HEK293 (cell line): ENCODE measurements around the gene CDHR1.

Source experiments
- CTCF ChIA-PET: fragments of 350-600 bp; formaldehyde crosslinking; extraction: SDS; loops from one replicate; lab custom pipeline; 2021; ENCODE audit warnings: antibody characterized with exemption; lab: Yijun Ruan, JAX
- POLR2A ChIA-PET: fragments of 300-600 bp; formaldehyde crosslinking; extraction: SDS; loops from one replicate; lab custom pipeline; 2020; ENCODE audit warnings: antibody characterized with exemption, inconsistent platforms; lab: Yijun Ruan, JAX
- H3K27ac ChIP-seq: fragments of 200-500 bp; sonication (Bioruptor generic); 2 replicates; pipeline ENCODE4 v1.5.1; 2014; ENCODE audit warnings: low read depth, low read length, control low read depth, inconsistent platforms; ENCODE audit errors: extremely low read depth
- H3K36me3 ChIP-seq, 2 experiments: fragments of 200-500 bp in 1 of 2; sonication (Bioruptor generic) in 1 of 2; 1 replicate in 1 of 2; 2 replicates in 1 of 2; pipeline ENCODE4 v1.5.1; 2014 to 2017; ENCODE audit warnings: inconsistent platforms in 2 of 2, low read length in 2 of 2; ENCODE audit not compliant: control insufficient read depth in 2 of 2, insufficient read depth in 1 of 2
- H3K4me1 ChIP-seq: fragments of 200-500 bp; sonication (Bioruptor generic); 2 replicates; pipeline ENCODE4 v1.5.1; 2014; ENCODE audit warnings: mild to moderate bottlenecking, low read length, inconsistent platforms; ENCODE audit not compliant: control insufficient read depth, insufficient read depth
- H3K4me3 ChIP-seq: 2 replicates; pipeline ENCODE4 v1.5.1; 2011; ENCODE audit warnings: low read depth, mild to moderate bottlenecking, control low read depth, low read length, moderate library complexity
- H3K9me3 ChIP-seq: fragments of 200-500 bp; sonication (Bioruptor generic); 2 replicates; pipeline ENCODE4 v1.5.1; 2014; ENCODE audit warnings: low read depth, low read length, inconsistent platforms; ENCODE audit not compliant: control insufficient read depth, insufficient read depth
- BCL6B ChIP-seq: fragments of 450-650 bp; formaldehyde crosslinking; IDR thresholded peaks from 2 replicates; pipeline ENCODE4 v1.5.1; 2017; ENCODE audit warnings: missing biosample characterization, missing genetic modification characterization
- ELK4 ChIP-seq: IDR thresholded peaks from 2 replicates; pipeline ENCODE4 v1.6.1; 2011; ENCODE audit warnings: mild to moderate bottlenecking, low read depth, low read length, borderline replicate concordance
- RBAK ChIP-seq: fragments of 450-650 bp; formaldehyde crosslinking; IDR thresholded peaks from 2 replicates; pipeline ENCODE4 v1.5.1; 2016; ENCODE audit warnings: missing biosample characterization, missing genetic modification characterization
- SP2 ChIP-seq: fragments of 450-650 bp; formaldehyde crosslinking; IDR thresholded peaks from 2 replicates; pipeline ENCODE4 v1.5.1; 2016; ENCODE audit warnings: missing biosample characterization, missing genetic modification characterization
- WT1 ChIP-seq: fragments of 450-650 bp; formaldehyde crosslinking; IDR thresholded peaks from 2 replicates; pipeline ENCODE4 v1.5.1; 2016; ENCODE audit warnings: missing biosample characterization, missing genetic modification characterization
- YY2 ChIP-seq: fragments of 450-650 bp; formaldehyde crosslinking; IDR thresholded peaks from 2 replicates; pipeline ENCODE4 v1.5.1; 2016; ENCODE audit warnings: missing biosample characterization, missing genetic modification characterization
- ZBTB11 ChIP-seq: fragments of 450-650 bp; formaldehyde crosslinking; conservative IDR thresholded peaks from 2 replicates; pipeline ENCODE4 v1.5.1; 2016; ENCODE audit warnings: low read depth, missing biosample characterization, missing genetic modification characterization
- ZFP3 ChIP-seq: fragments of 450-650 bp; formaldehyde crosslinking; IDR thresholded peaks from 2 replicates; pipeline ENCODE4 v1.5.1; 2016; ENCODE audit warnings: low read depth, missing biosample characterization, missing genetic modification characterization
- ZNF146 ChIP-seq: fragments of 450-650 bp; formaldehyde crosslinking; IDR thresholded peaks from 2 replicates; pipeline ENCODE4 v1.5.1; 2016; ENCODE audit warnings: missing biosample characterization, missing genetic modification characterization
- ZNF175 ChIP-seq: fragments of 450-650 bp; formaldehyde crosslinking; IDR thresholded peaks from 2 replicates; pipeline ENCODE4 v1.5.1; 2016; ENCODE audit warnings: missing biosample characterization, missing genetic modification characterization
- ZNF18 ChIP-seq: fragments of 450-650 bp; formaldehyde crosslinking; IDR thresholded peaks from 2 replicates; pipeline ENCODE4 v1.5.1; 2016; ENCODE audit warnings: missing biosample characterization, missing genetic modification characterization
- ZNF221 ChIP-seq: fragments of 450-650 bp; formaldehyde crosslinking; IDR thresholded peaks from 2 replicates; pipeline ENCODE4 v1.5.1; 2017; ENCODE audit warnings: missing biosample characterization, missing genetic modification characterization, borderline replicate concordance
- ZNF223 ChIP-seq: fragments of 450-650 bp; formaldehyde crosslinking; IDR thresholded peaks from 2 replicates; pipeline ENCODE4 v1.5.1; 2016; ENCODE audit warnings: missing biosample characterization, missing genetic modification characterization
- ZNF473 ChIP-seq: fragments of 450-650 bp; formaldehyde crosslinking; IDR thresholded peaks from 2 replicates; pipeline ENCODE4 v1.5.1; 2017; ENCODE audit warnings: missing biosample characterization, missing genetic modification characterization
- ZNF544 ChIP-seq: fragments of 450-650 bp; formaldehyde crosslinking; IDR thresholded peaks from 2 replicates; pipeline ENCODE4 v1.5.0; 2017; ENCODE audit warnings: missing biosample characterization, missing genetic modification characterization
- ZNF585B ChIP-seq: fragments of 450-650 bp; formaldehyde crosslinking; IDR thresholded peaks from 2 replicates; pipeline ENCODE4 v1.5.1; 2016; ENCODE audit warnings: missing biosample characterization, missing genetic modification characterization
- ZNF658 ChIP-seq: fragments of 450-650 bp; formaldehyde crosslinking; IDR thresholded peaks from 2 replicates; pipeline ENCODE4; 2016; ENCODE audit warnings: missing biosample characterization, missing genetic modification characterization
- ZNF692 ChIP-seq: fragments of 450-650 bp; formaldehyde crosslinking; IDR thresholded peaks from 2 replicates; pipeline ENCODE4 v1.5.1; 2016; ENCODE audit warnings: missing biosample characterization, missing genetic modification characterization
- ZNF707 ChIP-seq: fragments of 450-650 bp; formaldehyde crosslinking; IDR thresholded peaks from 2 replicates; pipeline ENCODE4 v1.5.1; 2016; ENCODE audit warnings: missing biosample characterization, missing genetic modification characterization
- ZNF785 ChIP-seq: fragments of 450-650 bp; formaldehyde crosslinking; IDR thresholded peaks from 2 replicates; pipeline ENCODE4 v1.5.1; 2016; ENCODE audit warnings: missing biosample characterization, missing genetic modification characterization

CDHR1 gene

GRCh38 chr10:84200537-84201243 is 6.4 kb downstream of the CDHR1 start:
- POLR2A ChIA-PET, result no interaction called here
- TF ChIP-seq YY2 (no peak), ELK4 (no peak), RBAK (tag by site-specific recombination) (no peak), WT1 (no peak), ZNF223 (tag by site-specific recombination) (no peak), ZFP3 (tag by site-specific recombination) (no peak), ZNF785 (tag by site-specific recombination) (no peak), ZNF175 (tag by site-specific recombination) (no peak), ZNF692 (tag by site-specific recombination) (no peak), SP2 (tag by site-specific recombination) (no peak), ZBTB11 (tag by site-specific recombination) (no peak), ZNF18 (tag by site-specific recombination) (no peak), BCL6B (tag by site-specific recombination) (no peak), ZNF544 (tag by site-specific recombination) (no peak), ZNF707 (tag by site-specific recombination) (no peak), ZNF585B (tag by site-specific recombination) (no peak), ZNF221 (tag by site-specific recombination) (no peak), ZNF658 (tag by site-specific recombination) (no peak), ZNF146 (tag by site-specific recombination) (no peak), ZNF473 (tag by site-specific recombination) (no peak)
- TF ChIP-seq, all 188 proteins: peak for 0
- H3K36me3 ChIP-seq, result no peaks in the 10 kb centered on the region

More at GRCh38 chr10:84200537-84201243, 6.4 kb downstream of the CDHR1 start:
- CTCF ChIA-PET, result interaction anchor here (0.6 to 0.8 kb wide), 2 partner anchors 56 to 63 kb away, joined by 3 read pairs; no protein-coding TSS in a partner anchor
- no peaks in the 10 kb centered on the region for H3K9me3 ChIP-seq
- peaks cover 4% of the 10 kb centered on the region for H3K4me1 ChIP-seq
- no peak overlapping the region for H3K27ac ChIP-seq
- H3K4me3 ChIP-seq, result no peak overlapping the region
